HEK293 (cell line): ENCODE results near the gene MORF4L1.
A peak's percentile ranks its signal among the peaks of the same experiment; 100 is the strongest.

Experiments used
- CTCF ChIA-PET: fragments of 350-600 bp; formaldehyde crosslinking; extraction: SDS; loops from one replicate; lab custom pipeline; 2021; ENCODE audit warnings: antibody characterized with exemption; lab: Yijun Ruan, JAX
- POLR2A ChIA-PET: fragments of 300-600 bp; formaldehyde crosslinking; extraction: SDS; loops from one replicate; lab custom pipeline; 2020; ENCODE audit warnings: antibody characterized with exemption, inconsistent platforms; lab: Yijun Ruan, JAX
- H3K27ac ChIP-seq: fragments of 200-500 bp; sonication (Bioruptor generic); 2 replicates; pipeline ENCODE4 v1.5.1; 2014; ENCODE audit warnings: low read depth, low read length, control low read depth, inconsistent platforms; ENCODE audit errors: extremely low read depth
- H3K36me3 ChIP-seq, 2 experiments: fragments of 200-500 bp in 1 of 2; sonication (Bioruptor generic) in 1 of 2; 1 replicate in 1 of 2; 2 replicates in 1 of 2; pipeline ENCODE4 v1.5.1; 2014 to 2017; ENCODE audit warnings: inconsistent platforms in 2 of 2, low read length in 2 of 2; ENCODE audit not compliant: control insufficient read depth in 2 of 2, insufficient read depth in 1 of 2
- H3K4me1 ChIP-seq: fragments of 200-500 bp; sonication (Bioruptor generic); 2 replicates; pipeline ENCODE4 v1.5.1; 2014; ENCODE audit warnings: mild to moderate bottlenecking, low read length, inconsistent platforms; ENCODE audit not compliant: control insufficient read depth, insufficient read depth
- H3K4me3 ChIP-seq: 2 replicates; pipeline ENCODE4 v1.5.1; 2011; ENCODE audit warnings: low read depth, mild to moderate bottlenecking, control low read depth, low read length, moderate library complexity
- H3K9me3 ChIP-seq: fragments of 200-500 bp; sonication (Bioruptor generic); 2 replicates; pipeline ENCODE4 v1.5.1; 2014; ENCODE audit warnings: low read depth, low read length, inconsistent platforms; ENCODE audit not compliant: control insufficient read depth, insufficient read depth
- FEZF1 ChIP-seq: fragments of 450-650 bp; formaldehyde crosslinking; IDR thresholded peaks from 2 replicates; pipeline ENCODE4 v1.5.1; 2016; ENCODE audit warnings: missing biosample characterization, missing genetic modification characterization
- KLF10 ChIP-seq: fragments of 450-650 bp; IDR thresholded peaks from 2 replicates; pipeline ENCODE4 v1.5.1; 2018; ENCODE audit warnings: missing biosample characterization, mild to moderate bottlenecking, missing genetic modification characterization
- MEIS1 ChIP-seq: sonication (generic); formaldehyde crosslinking; IDR thresholded peaks from 2 replicates; pipeline ENCODE4 v1.8.1; 2022; ENCODE audit warnings: missing genetic modification reagents, mild to moderate bottlenecking, borderline replicate concordance
- PRDM1 ChIP-seq: fragments of 450-650 bp; formaldehyde crosslinking; IDR thresholded peaks from 2 replicates; pipeline ENCODE4; 2016; ENCODE audit warnings: missing biosample characterization, missing genetic modification characterization
- RBAK ChIP-seq: fragments of 450-650 bp; formaldehyde crosslinking; IDR thresholded peaks from 2 replicates; pipeline ENCODE4 v1.5.1; 2016; ENCODE audit warnings: missing biosample characterization, missing genetic modification characterization
- SCRT2 ChIP-seq: fragments of 450-650 bp; formaldehyde crosslinking; IDR thresholded peaks from 2 replicates; pipeline ENCODE4 v1.5.1; 2016; ENCODE audit warnings: missing biosample characterization, missing genetic modification characterization
- SP7 ChIP-seq: fragments of 450-650 bp; formaldehyde crosslinking; IDR thresholded peaks from 2 replicates; pipeline ENCODE4 v1.5.1; 2016; ENCODE audit warnings: missing biosample characterization, missing genetic modification characterization
- WT1 ChIP-seq: fragments of 450-650 bp; formaldehyde crosslinking; IDR thresholded peaks from 2 replicates; pipeline ENCODE4 v1.5.1; 2016; ENCODE audit warnings: missing biosample characterization, missing genetic modification characterization
- ZFP41 ChIP-seq: fragments of 450-650 bp; formaldehyde crosslinking; IDR thresholded peaks from 2 replicates; pipeline ENCODE4 v1.5.1; 2016; ENCODE audit warnings: missing biosample characterization, missing genetic modification characterization, borderline replicate concordance
- ZNF2 ChIP-seq: fragments of 450-650 bp; formaldehyde crosslinking; IDR thresholded peaks from 2 replicates; pipeline ENCODE4 v1.5.1; 2016; ENCODE audit warnings: missing biosample characterization, missing genetic modification characterization
- ZNF221 ChIP-seq: fragments of 450-650 bp; formaldehyde crosslinking; IDR thresholded peaks from 2 replicates; pipeline ENCODE4 v1.5.1; 2017; ENCODE audit warnings: missing biosample characterization, missing genetic modification characterization, borderline replicate concordance
- ZNF341 ChIP-seq: fragments of 450-650 bp; formaldehyde crosslinking; IDR thresholded peaks from 2 replicates; pipeline ENCODE4; 2016; ENCODE audit warnings: low read depth, missing biosample characterization, missing genetic modification characterization
- ZNF366 ChIP-seq: fragments of 450-650 bp; formaldehyde crosslinking; conservative IDR thresholded peaks from 2 replicates; pipeline ENCODE4 v1.5.1; 2016; ENCODE audit warnings: missing biosample characterization, missing genetic modification characterization
- ZNF37A ChIP-seq: fragments of 450-650 bp; IDR thresholded peaks from 2 replicates; pipeline ENCODE4 v1.5.1; 2018; ENCODE audit warnings: missing biosample characterization, missing genetic modification characterization
- ZNF501 ChIP-seq: fragments of 450-650 bp; formaldehyde crosslinking; IDR thresholded peaks from 2 replicates; pipeline ENCODE4 v1.5.1; 2016; ENCODE audit warnings: missing biosample characterization, missing genetic modification characterization
- ZNF596 ChIP-seq: fragments of 450-650 bp; IDR thresholded peaks from 2 replicates; pipeline ENCODE4 v1.5.0; 2018; ENCODE audit warnings: missing biosample characterization, mild to moderate bottlenecking, missing genetic modification characterization, moderate library complexity
- ZNF624 ChIP-seq: fragments of 450-650 bp; formaldehyde crosslinking; IDR thresholded peaks from 2 replicates; pipeline ENCODE4 v1.5.1; 2017; ENCODE audit warnings: missing biosample characterization, missing genetic modification characterization
- ZNF629 ChIP-seq: fragments of 450-650 bp; formaldehyde crosslinking; IDR thresholded peaks from 2 replicates; pipeline ENCODE4 v1.5.1; 2017; ENCODE audit warnings: missing biosample characterization, missing genetic modification characterization
- ZNF654 ChIP-seq: fragments of 450-650 bp; formaldehyde crosslinking; IDR thresholded peaks from 2 replicates; pipeline ENCODE4 v1.5.1; 2016; ENCODE audit warnings: low read depth, missing biosample characterization, missing genetic modification characterization
- ZNF76 ChIP-seq: fragments of 450-650 bp; formaldehyde crosslinking; IDR thresholded peaks from 2 replicates; pipeline ENCODE4; 2016; ENCODE audit warnings: low read depth, missing biosample characterization, missing genetic modification characterization, borderline replicate concordance
- ZNF843 ChIP-seq: fragments of 450-650 bp; formaldehyde crosslinking; IDR thresholded peaks from 2 replicates; pipeline ENCODE4 v1.5.1; 2016; ENCODE audit warnings: missing biosample characterization, missing genetic modification characterization
- ZXDB ChIP-seq: fragments of 450-650 bp; formaldehyde crosslinking; IDR thresholded peaks from 2 replicates; pipeline ENCODE4 v1.5.1; 2016; ENCODE audit warnings: missing biosample characterization, missing genetic modification characterization
- TF ChIP-seq, protein P1 (sequence below): fragments of 450-650 bp; formaldehyde crosslinking; IDR thresholded peaks from 2 replicates; pipeline ENCODE4 v1.5.1; 2017; ENCODE audit warnings: missing biosample characterization, missing genetic modification characterization
- TF ChIP-seq, protein P2 (sequence below): fragments of 450-650 bp; formaldehyde crosslinking; IDR thresholded peaks from 2 replicates; pipeline ENCODE4 v1.5.1; 2016; ENCODE audit warnings: missing biosample characterization, missing genetic modification characterization
- TF ChIP-seq, protein P3 (sequence below): fragments of 450-650 bp; formaldehyde crosslinking; IDR thresholded peaks from 2 replicates; pipeline ENCODE4 v1.5.1; 2016; ENCODE audit warnings: missing biosample characterization, missing genetic modification characterization

Gene MORF4L1

DNA sequence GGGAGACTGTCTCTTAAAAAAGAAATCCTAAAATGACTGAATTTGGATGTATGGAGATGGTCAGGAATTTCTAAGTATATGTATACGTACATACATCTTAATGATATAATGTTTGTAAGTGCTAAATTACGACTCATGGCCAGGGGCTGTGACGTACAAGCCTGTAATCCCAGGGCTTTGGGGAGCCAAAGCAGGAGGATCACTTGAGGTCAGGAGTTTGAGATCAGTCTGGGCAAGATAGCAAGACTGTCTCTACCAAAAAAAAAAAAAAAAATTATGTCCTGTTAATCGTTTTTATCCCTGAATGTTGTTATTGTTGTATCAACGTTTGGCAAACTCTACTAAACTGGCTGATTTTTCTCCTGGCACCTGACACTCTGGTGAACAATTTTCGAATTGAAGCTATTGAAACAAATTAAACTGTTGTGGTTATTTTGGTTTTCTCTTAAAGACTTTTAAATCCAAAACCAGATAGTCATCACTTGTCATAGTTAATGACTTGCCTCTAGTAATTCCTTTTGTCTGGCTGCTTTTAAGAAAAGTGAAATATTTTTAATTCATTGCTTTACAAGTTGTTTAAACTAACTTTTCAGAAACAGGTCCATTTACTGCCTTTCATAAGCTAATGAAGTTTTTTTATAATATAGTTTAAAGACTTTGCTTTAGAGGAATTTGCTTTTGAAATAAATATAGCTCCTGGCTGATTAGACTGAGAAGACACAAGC, 7.0 kb downstream of the MORF4L1 start:
- peak overlapping the region; percentile 27; the same call in 1 of the 2 replicates for H3K27ac ChIP-seq
- POLR2A ChIA-PET: interaction anchor here (0.6 to 0.7 kb wide), 2 partner anchors 9 to 52 kb away, joined by 3 to 6 read pairs; no protein-coding TSS in a partner anchor
- no peak overlapping the region for H3K4me3 ChIP-seq
- H3K4me1 ChIP-seq: peaks cover 58% of the 10 kb centered on the region
- peaks cover 30 to 41% of the 10 kb centered on the region in 2 experiments for H3K36me3 ChIP-seq
- TF ChIP-seq ZNF366 (tag by site-specific recombination): 0 out of 2 replicates have a peak, but pooled peaks have one; percentile 25
- TF ChIP-seq, protein P1, sequence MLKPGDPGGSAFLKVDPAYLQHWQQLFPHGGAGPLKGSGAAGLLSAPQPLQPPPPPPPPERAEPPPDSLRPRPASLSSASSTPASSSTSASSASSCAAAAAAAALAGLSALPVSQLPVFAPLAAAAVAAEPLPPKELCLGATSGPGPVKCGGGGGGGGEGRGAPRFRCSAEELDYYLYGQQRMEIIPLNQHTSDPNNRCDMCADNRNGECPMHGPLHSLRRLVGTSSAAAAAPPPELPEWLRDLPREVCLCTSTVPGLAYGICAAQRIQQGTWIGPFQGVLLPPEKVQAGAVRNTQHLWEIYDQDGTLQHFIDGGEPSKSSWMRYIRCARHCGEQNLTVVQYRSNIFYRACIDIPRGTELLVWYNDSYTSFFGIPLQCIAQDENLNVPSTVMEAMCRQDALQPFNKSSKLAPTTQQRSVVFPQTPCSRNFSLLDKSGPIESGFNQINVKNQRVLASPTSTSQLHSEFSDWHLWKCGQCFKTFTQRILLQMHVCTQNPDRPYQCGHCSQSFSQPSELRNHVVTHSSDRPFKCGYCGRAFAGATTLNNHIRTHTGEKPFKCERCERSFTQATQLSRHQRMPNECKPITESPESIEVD (tag by site-specific recombination): peak; percentile 96
- no peak for TF ChIP-seq ZNF341
- no peak for TF ChIP-seq ZNF654 (tag by site-specific recombination)
- TF ChIP-seq ZNF2 (tag by site-specific recombination): no peak
- peak; percentile 68 for TF ChIP-seq ZNF629
- peak; percentile 29; the same call in 1 of the 2 replicates for TF ChIP-seq ZXDB (tag by site-specific recombination)
- TF ChIP-seq WT1 (tag by site-specific recombination): peak; percentile 12; the same call in 1 of the 2 replicates
- TF ChIP-seq MEIS1 (CRISPR knock-in tag): no peak
- TF ChIP-seq, protein P2, sequence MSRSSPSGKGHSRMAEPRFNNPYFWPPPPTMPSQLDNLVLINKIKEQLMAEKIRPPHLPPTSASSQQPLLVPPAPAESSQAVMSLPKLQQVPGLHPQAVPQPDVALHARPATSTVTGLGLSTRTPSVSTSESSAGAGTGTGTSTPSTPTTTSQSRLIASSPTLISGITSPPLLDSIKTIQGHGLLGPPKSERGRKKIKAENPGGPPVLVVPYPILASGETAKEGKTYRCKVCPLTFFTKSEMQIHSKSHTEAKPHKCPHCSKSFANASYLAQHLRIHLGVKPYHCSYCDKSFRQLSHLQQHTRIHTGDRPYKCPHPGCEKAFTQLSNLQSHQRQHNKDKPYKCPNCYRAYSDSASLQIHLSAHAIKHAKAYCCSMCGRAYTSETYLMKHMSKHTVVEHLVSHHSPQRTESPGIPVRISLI (tag by site-specific recombination): 0 out of 2 replicates have a peak, but pooled peaks have one; percentile 24
- TF ChIP-seq ZNF76 (tag by site-specific recombination): no peak
- TF ChIP-seq, protein P3, sequence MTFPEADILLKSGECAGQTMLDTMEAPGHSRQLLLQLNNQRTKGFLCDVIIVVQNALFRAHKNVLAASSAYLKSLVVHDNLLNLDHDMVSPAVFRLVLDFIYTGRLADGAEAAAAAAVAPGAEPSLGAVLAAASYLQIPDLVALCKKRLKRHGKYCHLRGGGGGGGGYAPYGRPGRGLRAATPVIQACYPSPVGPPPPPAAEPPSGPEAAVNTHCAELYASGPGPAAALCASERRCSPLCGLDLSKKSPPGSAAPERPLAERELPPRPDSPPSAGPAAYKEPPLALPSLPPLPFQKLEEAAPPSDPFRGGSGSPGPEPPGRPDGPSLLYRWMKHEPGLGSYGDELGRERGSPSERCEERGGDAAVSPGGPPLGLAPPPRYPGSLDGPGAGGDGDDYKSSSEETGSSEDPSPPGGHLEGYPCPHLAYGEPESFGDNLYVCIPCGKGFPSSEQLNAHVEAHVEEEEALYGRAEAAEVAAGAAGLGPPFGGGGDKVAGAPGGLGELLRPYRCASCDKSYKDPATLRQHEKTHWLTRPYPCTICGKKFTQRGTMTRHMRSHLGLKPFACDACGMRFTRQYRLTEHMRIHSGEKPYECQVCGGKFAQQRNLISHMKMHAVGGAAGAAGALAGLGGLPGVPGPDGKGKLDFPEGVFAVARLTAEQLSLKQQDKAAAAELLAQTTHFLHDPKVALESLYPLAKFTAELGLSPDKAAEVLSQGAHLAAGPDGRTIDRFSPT (tag by site-specific recombination): no peak
- CTCF ChIA-PET: interaction anchor here (0.6 to 1.2 kb wide), 8 partner anchors 12 to 159 kb away, joined by 3 to 7 read pairs (median 4); no protein-coding TSS in a partner anchor
- no peaks in the 10 kb centered on the region for H3K9me3 ChIP-seq

DNA sequence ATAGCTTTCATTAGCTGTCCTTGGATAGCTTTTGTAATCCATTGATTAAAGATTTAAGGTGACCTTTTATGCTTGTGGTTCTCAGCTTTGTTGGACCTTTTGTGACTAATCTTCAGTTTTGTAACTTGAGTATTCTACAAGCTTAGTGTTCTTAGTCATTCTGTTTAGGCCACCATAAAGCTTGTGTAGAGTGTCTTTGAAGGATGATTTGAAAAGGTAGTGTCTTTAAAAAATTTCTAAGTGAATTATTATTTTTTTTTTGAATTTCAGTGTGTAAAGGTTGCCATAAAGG, 7.5 kb downstream of the MORF4L1 start:
- peaks cover 35 to 42% of the 10 kb centered on the region in 2 experiments for H3K36me3 ChIP-seq

DNA sequence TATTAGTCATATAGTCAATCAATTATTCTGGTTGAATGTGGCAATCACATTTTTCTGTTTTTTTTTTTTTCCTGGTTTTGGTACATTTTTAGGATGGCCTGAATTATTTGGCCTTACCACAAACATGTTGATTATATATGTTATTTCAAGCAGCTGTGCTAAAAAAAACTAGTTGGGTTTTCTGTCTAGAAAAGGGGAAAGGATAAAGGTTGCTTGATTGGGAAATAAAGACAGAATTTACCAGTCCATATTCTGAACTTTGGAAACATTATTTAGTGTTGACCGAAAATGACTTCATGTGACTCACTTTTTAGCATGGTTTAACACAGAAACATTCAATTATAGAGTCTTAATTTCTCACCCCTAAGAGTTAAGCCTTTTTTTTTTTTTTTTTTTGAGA, 8.1 kb downstream of the MORF4L1 start:
- POLR2A ChIA-PET: no interaction called here

More for the DNA sequence above, 7.5 kb downstream of the MORF4L1 start:
- POLR2A ChIA-PET: no interaction called here
- Histone ChIP-seq H3K4me1 (peaks cover 54% of the 10 kb centered on the region), H3K27ac (no peak overlapping the region), H3K9me3 (no peaks in the 10 kb centered on the region), H3K4me3 (no peak overlapping the region)
- CTCF ChIA-PET: interaction anchor here (0.6 to 1.2 kb wide), 8 partner anchors 11 to 160 kb away, joined by 3 to 7 read pairs (median 4); no protein-coding TSS in a partner anchor
- TF ChIP-seq SCRT2 (tag by site-specific recombination) (no peak), FEZF1 (tag by site-specific recombination) (peak; percentile 46; the same call in 1 of the 2 replicates), ZNF843 (tag by site-specific recombination) (0 out of 2 replicates have a peak, but pooled peaks have one; percentile 3), SP7 (tag by site-specific recombination) (peak; percentile 47; the same call in 1 of the 2 replicates), ZNF221 (tag by site-specific recombination) (no peak)

More for the DNA sequence above, 8.1 kb downstream of the MORF4L1 start:
- Histone ChIP-seq H3K4me1 (peaks cover 54% of the 10 kb centered on the region), H3K36me3 (peaks cover 41 to 49% of the 10 kb centered on the region in 2 experiments), H3K27ac (no peak overlapping the region), H3K4me3 (no peak overlapping the region)
- CTCF ChIA-PET: interaction anchor here (0.6 to 1.2 kb wide), 2 partner anchors 12 to 861 kb away, joined by 4 read pairs; no protein-coding TSS in a partner anchor
- no peak for TF ChIP-seq RBAK (tag by site-specific recombination)
- no peak for TF ChIP-seq ZNF624 (tag by site-specific recombination)
- no peak for TF ChIP-seq KLF10 (tag by site-specific recombination)
- TF ChIP-seq ZFP41 (tag by site-specific recombination): no peak
- no peak for TF ChIP-seq PRDM1
- no peak for TF ChIP-seq ZNF596 (tag by site-specific recombination)
- TF ChIP-seq, protein P3 (tag by site-specific recombination): no peak
- no peak for TF ChIP-seq ZNF37A (tag by site-specific recombination)
- TF ChIP-seq ZNF501 (tag by site-specific recombination): no peak
- TF ChIP-seq, all 188 proteins: peak for 0
- H3K9me3 ChIP-seq: no peaks in the 10 kb centered on the region
